HG02610 (cell line): ENCODE measurements around the gene ARHGAP10.

Source experiments
- ATAC-seq: cut with Tn5 transposase; IDR thresholded peaks from one replicate; pipeline ENCODE4 v1.9.1; 2021; ENCODE audit warnings: mild to moderate bottlenecking, moderate library complexity; ENCODE audit not compliant: unreplicated experiment

ARHGAP10 gene

GRCh38 chr4:148112231-148112982 lies 380.5 kb downstream of the ARHGAP10 start:
- ATAC-seq: no peak

- ATAC-seq: no peak
These were observed 382.5 kb downstream of the ARHGAP10 start for GRCh38 chr4:148114436-148114835.

DNA sequence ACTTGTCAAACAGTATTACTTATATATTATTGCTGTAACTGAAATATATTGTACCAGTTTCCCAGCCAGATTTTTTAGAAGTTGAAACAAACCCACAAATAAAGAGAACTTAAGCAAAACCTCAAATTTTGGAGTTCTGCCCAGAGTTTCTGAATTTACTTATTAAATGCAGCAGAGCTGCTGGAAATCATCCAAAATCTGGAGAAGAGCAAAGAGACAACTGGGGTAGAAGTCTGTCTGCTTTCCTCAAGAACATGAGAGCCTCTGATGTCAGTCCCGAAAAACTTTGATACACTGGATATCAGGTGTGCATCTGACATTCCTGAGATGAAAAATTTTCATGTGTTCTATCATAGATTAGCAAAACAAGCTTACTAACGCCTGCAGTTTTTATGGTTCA lies 384.4 kb downstream of the ARHGAP10 start:
- no peak for ATAC-seq

- no peak for ATAC-seq
These were observed 385.1 kb downstream of the ARHGAP10 start for GRCh38 chr4:148116969-148117368.

- no peak for ATAC-seq
These were observed 386.3 kb downstream of the ARHGAP10 start for GRCh38 chr4:148118179-148118578.

- ATAC-seq: no peak
These were observed 386.7 kb downstream of the ARHGAP10 start for GRCh38 chr4:148118633-148119032.

DNA sequence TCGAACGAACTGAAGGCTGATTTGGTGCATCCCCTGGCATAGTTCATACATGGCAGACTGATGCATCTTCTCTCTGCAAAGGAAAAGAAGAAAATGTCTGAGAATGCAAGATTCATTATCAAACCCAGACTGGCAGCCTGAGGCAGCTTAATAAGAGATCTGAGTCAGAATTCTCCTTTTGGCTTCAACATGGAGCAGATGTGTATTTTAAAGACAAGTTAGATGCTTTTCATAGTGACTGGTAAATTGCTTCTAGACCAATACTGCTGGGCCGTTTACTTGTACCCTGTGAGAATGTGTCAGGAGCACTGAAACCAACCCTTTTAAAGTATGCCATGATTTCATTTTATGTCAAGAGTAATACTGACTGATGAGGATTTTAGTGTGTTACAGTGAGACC lies 388.3 kb downstream of the ARHGAP10 start:
- ATAC-seq: no peak
